BLaER1 treated with 17β-estradiol and CSF1 and Interleukin-3, amounts not matched to agents 10 nM and 100 nM (cell line): ENCODE data around the gene PPP2R2B.

Experiments
- H3K27ac ChIP-seq, 11 experiments: shearing (Covaris generic); formaldehyde crosslinking; 2 replicates each; pipeline ENCODE4 v1.8.1; 2022
- H3K27me3 ChIP-seq, 11 experiments: shearing (Covaris generic); formaldehyde crosslinking; 2 replicates each; pipeline ENCODE4 v1.8.1; 2022
- H3K36me3 ChIP-seq, 11 experiments: shearing (Covaris generic); formaldehyde crosslinking; 2 replicates each; pipeline ENCODE4 v1.8.1; 2022
- H3K4me1 ChIP-seq, 10 experiments: shearing (Covaris generic); formaldehyde crosslinking; 2 replicates each; pipeline ENCODE4 v1.8.1; 2022
- H3K4me2 ChIP-seq, 11 experiments: shearing (Covaris generic); formaldehyde crosslinking; 2 replicates each; pipeline ENCODE4 v1.8.1; 2022
- H3K4me3 ChIP-seq, 10 experiments: shearing (Covaris generic); formaldehyde crosslinking; 2 replicates each; pipeline ENCODE4 v1.8.1; 2022
- H3K9ac ChIP-seq, 11 experiments: shearing (Covaris generic); formaldehyde crosslinking; 2 replicates each; pipeline ENCODE4 v1.8.1; 2022
- H3K9me3 ChIP-seq, 11 experiments: shearing (Covaris generic); formaldehyde crosslinking; replicated peaks in 1 of 11; 2 replicates each; pipeline ENCODE4 v1.8.1; 2022
- H4K20me1 ChIP-seq, 11 experiments: shearing (Covaris generic); formaldehyde crosslinking; 2 replicates each; pipeline ENCODE4 v1.8.1; 2022
- Cebpa-rat ChIP-seq, 11 experiments: shearing (Covaris generic); IDR thresholded peaks; 2 replicates each; pipeline ENCODE4 v1.8.1; 2022

Gene PPP2R2B

DNA sequence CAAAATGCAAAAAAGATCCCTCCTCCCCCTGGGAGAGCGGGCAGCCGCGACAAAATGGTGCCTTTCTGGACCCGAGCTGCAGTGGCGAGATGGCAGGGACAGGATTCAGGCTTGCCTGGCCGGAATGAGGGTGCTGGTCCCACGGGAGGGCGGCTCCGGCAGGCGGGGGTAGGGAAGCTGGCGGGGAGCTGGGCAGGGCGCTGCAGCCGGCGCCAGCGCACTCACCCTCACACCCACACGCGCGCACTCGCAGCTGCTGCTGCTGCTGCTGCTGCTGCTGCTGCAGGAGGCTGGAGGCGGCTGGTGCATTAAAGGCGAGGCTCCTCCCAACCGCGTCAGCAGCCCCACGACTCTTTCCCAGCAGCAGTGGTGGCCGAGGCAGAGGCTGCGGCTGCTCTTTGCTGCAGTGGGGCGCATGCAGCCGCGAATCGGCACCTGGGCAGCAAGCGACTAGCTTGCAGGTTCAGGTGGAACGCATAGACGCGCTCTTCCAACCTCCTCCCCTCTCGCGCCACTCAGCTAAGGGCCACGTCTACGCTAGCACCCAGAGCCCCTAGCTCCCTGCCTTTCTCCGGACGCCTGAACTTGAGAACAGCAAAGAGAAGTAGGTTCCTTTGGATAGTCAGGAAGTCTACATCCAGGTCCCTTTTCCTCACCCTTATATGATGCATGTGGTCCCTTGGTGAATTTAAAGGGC lies at the start of gene PPP2R2B:
TSS of gene PPP2R2B (minus strand) at position 282 of the 697 bp plus-strand sequence.
- TF ChIP-seq Cebpa-rat (IDR thresholded peaks at IDR 0.05) = no peak
- Histone ChIP-seq H4K20me1 (no peaks in the 10 kb centered on the region), H3K9ac (no peak within 1 kb of the TSS), H3K27me3 (peaks cover 31 to 50% (median 39%) of the 10 kb centered on the region in 11 experiments), H3K9me3 (peaks cover 0 to 6% (median 0%) of the 10 kb centered on the region in 11 experiments; a peak in 3 of 22 replicates), H3K4me2 (peak within 1 kb of the TSS; percentile 73 to 85 (median 81)), H3K4me3 (peak within 1 kb of the TSS; percentile 39 to 67 (median 54)), H3K27ac (no peak within 1 kb of the TSS), H3K4me1 (peaks cover 0 to 16% (median 6%) of the 10 kb centered on the region in 10 experiments; a peak in 8 of 20 replicates), H3K36me3 (no peaks in the 10 kb centered on the region)

GRCh38 chr5:146924132-146924531 lies 45.6 kb upstream of the PPP2R2B start:
- H3K4me2 ChIP-seq = no peak overlapping the region
- no peak overlapping the region for H3K27ac ChIP-seq
- no peak for TF ChIP-seq Cebpa-rat (IDR thresholded peaks at IDR 0.05)
- H3K36me3 ChIP-seq = no peaks in the 10 kb centered on the region
- no peaks in the 10 kb centered on the region for H3K27me3 ChIP-seq
- H3K4me1 ChIP-seq = no peaks in the 10 kb centered on the region
- no peak overlapping the region for H3K9ac ChIP-seq
- H4K20me1 ChIP-seq = no peaks in the 10 kb centered on the region
- H3K4me3 ChIP-seq = no peak overlapping the region
- H3K9me3 ChIP-seq = peaks cover 0 to 5% (median 0%) of the 10 kb centered on the region in 11 experiments; a peak in 1 of 22 replicates

DNA sequence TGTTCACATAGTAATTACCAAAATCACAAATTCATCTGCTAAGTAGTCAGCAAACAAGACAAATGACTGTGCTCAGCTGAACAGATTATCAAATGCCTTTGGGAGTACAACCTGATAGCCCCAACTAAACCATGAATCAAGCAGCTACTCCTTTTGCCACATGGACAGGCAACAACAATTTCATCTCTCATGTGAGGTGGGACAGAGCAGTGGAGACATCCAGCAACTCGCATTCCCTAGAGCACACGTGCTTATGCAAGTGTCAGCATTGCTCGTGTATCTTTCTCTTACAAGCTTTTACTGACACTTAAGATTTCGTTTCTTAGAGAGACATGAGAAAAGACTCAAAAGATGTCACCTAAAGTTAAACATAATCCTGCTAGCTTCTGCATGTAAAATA lies 42.7 kb upstream of the PPP2R2B start:
- TF ChIP-seq Cebpa-rat (IDR thresholded peaks at IDR 0.05) = no peak
- H3K9ac ChIP-seq = no peak overlapping the region
- no peak overlapping the region for H3K4me2 ChIP-seq
- H3K9me3 ChIP-seq = peaks cover 0 to 5% (median 0%) of the 10 kb centered on the region in 11 experiments; a peak in 1 of 22 replicates
- H3K27me3 ChIP-seq = no peaks in the 10 kb centered on the region
- H3K4me3 ChIP-seq = no peak overlapping the region
- H3K4me1 ChIP-seq = no peaks in the 10 kb centered on the region
- no peaks in the 10 kb centered on the region for H3K36me3 ChIP-seq
- no peak overlapping the region for H3K27ac ChIP-seq
- no peaks in the 10 kb centered on the region for H4K20me1 ChIP-seq

DNA sequence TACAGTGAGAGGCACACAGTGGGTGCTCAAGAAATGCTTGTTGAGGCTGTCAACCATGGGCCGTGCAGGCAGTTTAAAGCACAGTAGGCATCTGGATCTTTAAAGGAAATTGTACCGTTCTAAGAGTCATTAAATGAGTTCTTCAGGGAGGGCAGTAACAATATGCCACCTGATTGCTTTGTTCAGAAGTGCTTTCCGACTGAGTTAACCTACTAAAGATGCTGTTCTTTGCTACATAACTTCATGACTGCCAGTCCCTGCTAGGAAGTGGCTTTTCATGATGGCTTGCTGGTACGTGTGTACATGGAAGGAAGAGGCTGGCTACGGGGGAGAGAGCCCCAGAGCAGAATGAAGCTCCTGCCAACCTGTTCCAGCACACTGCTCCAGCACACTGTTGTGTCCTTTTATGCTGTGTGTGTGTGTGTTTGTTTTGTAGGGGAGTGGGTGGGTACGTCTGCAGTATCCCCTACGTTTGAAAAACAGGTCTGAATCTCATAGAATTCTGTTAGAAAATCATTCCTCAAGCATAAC lies 41.9 kb upstream of the PPP2R2B start:
- H3K4me1 ChIP-seq = no peaks in the 10 kb centered on the region

GRCh38 chr5:146919304-146919703 lies 40.7 kb upstream of the PPP2R2B start:
- Histone ChIP-seq H3K4me3 (no peak overlapping the region), H3K27ac (no peak overlapping the region), H3K27me3 (no peaks in the 10 kb centered on the region), H3K4me2 (no peak overlapping the region), H3K4me1 (no peaks in the 10 kb centered on the region), H4K20me1 (no peaks in the 10 kb centered on the region), H3K9ac (no peak overlapping the region), H3K36me3 (no peaks in the 10 kb centered on the region), H3K9me3 (no peaks in the 10 kb centered on the region)
- no peak for TF ChIP-seq Cebpa-rat (IDR thresholded peaks at IDR 0.05)

More for the DNA sequence above, 41.9 kb upstream of the PPP2R2B start:
- H3K27me3 ChIP-seq = no peaks in the 10 kb centered on the region
- H3K4me2 ChIP-seq = no peak overlapping the region
- H3K27ac ChIP-seq = no peak overlapping the region
- H3K4me3 ChIP-seq = no peak overlapping the region
- TF ChIP-seq Cebpa-rat (IDR thresholded peaks at IDR 0.05) = no peak
- H3K9me3 ChIP-seq = peaks cover 0 to 5% (median 0%) of the 10 kb centered on the region in 11 experiments; a peak in 1 of 22 replicates
- H3K36me3 ChIP-seq = no peaks in the 10 kb centered on the region
- no peak overlapping the region for H3K9ac ChIP-seq
- H4K20me1 ChIP-seq = no peaks in the 10 kb centered on the region

DNA sequence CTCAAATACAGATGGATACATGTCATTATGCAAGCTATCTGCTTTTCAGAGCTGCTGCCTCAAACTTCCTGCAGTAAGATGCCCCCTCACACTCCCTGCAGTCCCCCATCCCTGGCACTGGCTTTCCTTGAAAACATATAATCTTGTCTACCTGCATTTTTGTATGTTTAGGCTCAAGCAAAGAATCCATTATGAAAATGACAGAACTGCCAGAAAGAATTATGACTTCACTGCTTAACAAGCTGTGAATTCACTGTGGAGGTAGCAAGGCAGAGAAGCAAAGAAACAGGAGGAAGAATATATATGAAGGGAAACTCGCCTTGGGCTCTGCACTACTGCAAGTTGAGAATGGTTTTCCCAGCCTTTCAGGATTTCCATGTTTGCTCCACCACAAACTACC lies 39.4 kb upstream of the PPP2R2B start:
- TF ChIP-seq Cebpa-rat (IDR thresholded peaks at IDR 0.05) = no peak
- Histone ChIP-seq H3K27me3 (no peaks in the 10 kb centered on the region), H3K36me3 (no peaks in the 10 kb centered on the region), H4K20me1 (no peaks in the 10 kb centered on the region), H3K4me2 (no peak overlapping the region), H3K27ac (no peak overlapping the region), H3K9ac (no peak overlapping the region), H3K4me3 (no peak overlapping the region), H3K4me1 (no peaks in the 10 kb centered on the region), H3K9me3 (no peaks in the 10 kb centered on the region)

DNA sequence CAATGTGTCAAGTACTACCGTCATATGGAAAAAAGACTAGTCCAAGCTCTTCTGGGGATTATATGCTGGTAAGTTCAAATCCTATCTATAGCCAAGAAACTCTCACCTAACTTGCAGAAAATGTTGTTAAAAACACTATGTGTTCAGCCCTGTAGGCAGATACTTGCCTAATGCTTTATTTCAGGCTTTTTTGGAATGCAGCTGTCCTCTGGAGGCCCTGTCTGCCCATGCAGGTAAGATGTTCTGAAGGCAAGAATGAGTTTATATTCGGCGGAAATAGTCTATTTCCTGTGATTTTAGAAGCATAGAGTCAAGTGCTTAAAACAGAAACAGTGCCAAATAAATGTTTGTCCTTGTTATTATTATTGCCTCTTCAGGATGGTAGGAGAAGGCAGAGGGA lies 34.3 kb upstream of the PPP2R2B start:
- Histone ChIP-seq H3K9ac (no peak overlapping the region), H3K9me3 (no peaks in the 10 kb centered on the region), H3K4me3 (no peak overlapping the region), H4K20me1 (no peaks in the 10 kb centered on the region), H3K4me1 (no peaks in the 10 kb centered on the region), H3K36me3 (no peaks in the 10 kb centered on the region), H3K4me2 (no peak overlapping the region), H3K27ac (no peak overlapping the region), H3K27me3 (no peaks in the 10 kb centered on the region)
- no peak for TF ChIP-seq Cebpa-rat (IDR thresholded peaks at IDR 0.05)

- Histone ChIP-seq H3K4me3 (no peak overlapping the region), H3K27ac (no peak overlapping the region), H3K4me2 (no peak overlapping the region), H3K9me3 (no peaks in the 10 kb centered on the region), H3K36me3 (no peaks in the 10 kb centered on the region), H3K4me1 (no peaks in the 10 kb centered on the region), H3K27me3 (no peaks in the 10 kb centered on the region), H4K20me1 (no peaks in the 10 kb centered on the region), H3K9ac (no peak overlapping the region)
- no peak for TF ChIP-seq Cebpa-rat (IDR thresholded peaks at IDR 0.05)
These were observed 31.7 kb upstream of the PPP2R2B start for GRCh38 chr5:146910239-146910638.

- TF ChIP-seq Cebpa-rat (IDR thresholded peaks at IDR 0.05) = no peak
- Histone ChIP-seq H3K9me3 (no peaks in the 10 kb centered on the region), H3K27me3 (no peaks in the 10 kb centered on the region), H3K9ac (no peak overlapping the region), H3K27ac (no peak overlapping the region), H3K4me1 (no peaks in the 10 kb centered on the region), H3K4me2 (no peak overlapping the region), H4K20me1 (no peaks in the 10 kb centered on the region), H3K4me3 (no peak overlapping the region), H3K36me3 (no peaks in the 10 kb centered on the region)
These were observed 30.9 kb upstream of the PPP2R2B start for GRCh38 chr5:146909255-146910068.
